GM21528 (cell line): ENCODE measurements around the gene TOR1B.
A peak's percentile ranks its signal among the peaks of the same experiment; 100 is the strongest.

Source experiments
- ATAC-seq: cut with Tn5 transposase; IDR thresholded peaks from one replicate; pipeline ENCODE4 v1.9.1; 2021; ENCODE audit warnings: mild to moderate bottlenecking, moderate library complexity; ENCODE audit not compliant: unreplicated experiment, low FRiP score

TOR1B gene

GRCh38 chr9:129811967-129812363 lies 9.0 kb downstream of the TOR1B start:
- no peak for ATAC-seq

- no peak for ATAC-seq
These were observed 9.4 kb downstream of the TOR1B start for GRCh38 chr9:129812385-129812784.

DNA sequence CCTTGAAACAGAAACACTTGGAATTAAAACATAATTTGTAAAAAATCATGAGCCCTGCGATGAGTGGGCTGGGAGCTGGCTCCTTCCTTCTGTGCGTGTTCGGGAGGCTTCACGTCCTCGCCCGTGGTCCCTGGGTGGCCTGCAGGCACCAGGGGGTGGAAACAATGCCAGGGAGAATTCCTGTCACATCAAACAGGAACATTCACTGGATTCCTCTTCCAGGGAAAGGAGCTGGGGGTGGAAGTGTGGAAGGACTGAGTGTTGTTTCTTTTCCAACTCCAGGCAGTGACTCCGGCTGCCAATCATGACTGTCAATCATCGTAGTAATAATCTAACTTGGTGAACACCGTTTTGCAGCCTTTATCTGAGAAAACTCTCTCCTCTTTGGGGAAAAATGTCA lies 10.7 kb downstream of the TOR1B start:
- ATAC-seq, result no peak

DNA sequence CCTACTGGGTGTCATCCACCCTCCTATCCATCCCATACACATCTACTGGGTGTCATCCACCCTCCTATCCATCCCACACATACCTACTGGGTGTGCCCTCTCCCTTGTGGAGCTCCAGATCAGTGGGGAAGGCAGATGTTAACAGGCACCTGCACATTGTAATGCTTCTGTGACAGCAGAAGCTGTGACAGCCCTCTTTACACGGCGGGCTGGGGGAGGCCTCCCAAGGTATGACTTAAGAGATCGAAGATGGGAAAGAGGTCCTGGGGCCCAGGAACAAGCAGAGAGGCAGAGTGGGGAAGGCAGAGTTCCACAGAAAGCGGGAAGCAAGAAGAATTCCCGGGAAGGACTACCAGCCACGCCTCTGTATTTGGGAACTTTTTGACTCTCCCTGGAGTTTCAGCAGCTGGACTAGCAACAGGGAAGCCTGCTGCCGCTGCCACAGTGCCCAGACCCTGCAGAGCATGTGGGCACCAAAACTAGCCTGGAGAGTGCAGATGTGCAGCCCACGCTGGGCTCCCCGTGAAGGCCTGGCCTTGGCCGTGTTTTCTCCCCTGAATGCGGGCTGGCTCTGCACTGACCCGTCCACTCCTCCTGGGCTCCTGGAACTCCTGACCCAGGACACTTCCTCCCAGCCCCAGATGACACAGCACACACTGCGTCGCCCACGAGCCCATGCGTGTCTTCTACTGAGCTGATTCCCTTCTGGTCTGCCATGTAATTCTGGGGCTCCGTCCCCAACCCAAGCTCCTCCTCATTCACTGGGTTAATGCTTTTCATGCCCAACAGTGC lies 11.6 kb downstream of the TOR1B start:
- no peak for ATAC-seq

GRCh38 chr9:129815278-129815677 lies 12.3 kb downstream of the TOR1B start:
- no peak for ATAC-seq

DNA sequence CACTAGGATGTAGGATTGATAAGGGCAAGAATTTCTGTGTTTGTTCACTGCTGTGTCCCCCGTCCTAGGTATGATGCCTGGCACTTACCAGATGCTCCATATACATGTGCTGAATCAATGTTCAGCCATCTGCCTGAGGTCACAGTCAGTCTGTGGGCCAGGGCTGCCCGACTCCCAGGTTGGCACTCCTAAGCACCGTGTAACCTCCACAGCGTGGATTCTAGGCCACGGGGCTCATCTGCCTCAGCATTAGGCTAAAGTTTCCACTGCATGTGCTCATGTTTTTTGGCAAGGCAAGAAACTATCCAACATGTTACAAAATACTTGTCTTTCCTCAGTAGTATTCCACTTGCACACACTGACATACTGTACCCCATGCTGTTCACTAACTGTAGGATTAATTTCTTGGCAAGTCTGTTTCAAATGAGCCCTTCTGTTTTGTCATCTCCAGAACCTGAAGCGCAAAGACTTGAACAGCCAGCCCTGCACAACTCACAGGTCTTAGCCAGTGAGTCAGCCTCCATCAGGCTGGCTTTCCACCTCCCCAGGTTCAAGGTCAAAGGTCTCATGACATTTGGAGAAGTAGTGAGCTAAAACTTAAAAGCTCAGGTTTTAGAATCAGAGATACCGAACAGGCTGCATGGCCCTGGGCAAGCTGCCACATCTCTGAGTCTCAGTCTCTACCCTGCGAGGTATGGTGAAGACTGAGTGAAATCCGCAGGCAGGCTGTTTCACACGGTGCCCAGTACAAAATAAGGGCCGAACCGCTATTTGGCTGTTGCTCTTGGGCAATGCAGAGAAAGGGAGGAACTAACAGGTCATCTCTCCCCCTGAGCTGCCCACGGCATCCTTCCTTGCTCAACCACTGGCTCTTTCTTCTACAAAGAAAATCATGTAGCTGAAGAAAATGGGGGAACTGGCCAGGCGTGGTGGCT lies 13.8 kb downstream of the TOR1B start:
- ATAC-seq, result no peak

GRCh38 chr9:129822898-129823541 lies 20.0 kb downstream of the TOR1B start:
- ATAC-seq, result no peak

- peak; percentile 16 for ATAC-seq
These were observed 20.6 kb downstream of the TOR1B start for GRCh38 chr9:129823542-129823934.

DNA sequence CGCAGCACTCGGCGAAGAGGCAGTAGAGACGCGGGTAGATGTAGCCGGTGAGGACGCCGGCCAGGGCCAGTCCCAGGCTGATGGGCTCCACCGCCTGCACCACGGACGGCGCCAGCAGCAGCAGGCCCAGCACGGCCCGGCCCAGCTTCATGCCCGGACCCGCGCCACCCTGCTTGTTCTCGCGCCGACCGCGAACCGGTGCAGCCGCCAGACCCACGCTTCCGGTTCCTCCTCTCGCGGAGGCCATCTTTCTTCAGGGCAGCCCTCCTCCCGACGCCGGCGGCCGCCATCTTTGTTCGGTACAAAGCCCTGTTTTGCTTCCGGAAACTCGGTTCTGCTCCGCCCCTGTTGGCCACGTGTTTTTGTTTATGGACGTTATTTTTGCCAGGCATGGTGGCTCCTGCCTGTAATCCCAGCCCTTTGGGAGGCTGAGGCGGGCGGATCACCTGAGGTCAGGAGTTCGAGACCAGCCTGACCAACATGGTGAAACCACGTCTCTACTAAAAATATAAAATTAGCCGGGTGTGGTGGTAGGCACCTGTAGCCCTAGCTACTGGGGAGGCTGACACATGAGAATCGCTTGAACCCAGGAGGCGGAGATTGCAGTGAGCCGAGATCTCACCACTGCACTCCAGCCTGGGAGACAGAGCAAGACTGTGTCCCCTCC lies 21.1 kb downstream of the TOR1B start, which contains the start of gene TOR1A:
TSS of gene TOR1A (minus strand) at position 202 of the 667 bp plus-strand sequence. CDS start at position 151, 51 bp downstream.
- peak; percentile 82 for ATAC-seq

GRCh38 chr9:129826344-129826743 lies 23.4 kb downstream of the TOR1B start:
- ATAC-seq, result no peak

DNA sequence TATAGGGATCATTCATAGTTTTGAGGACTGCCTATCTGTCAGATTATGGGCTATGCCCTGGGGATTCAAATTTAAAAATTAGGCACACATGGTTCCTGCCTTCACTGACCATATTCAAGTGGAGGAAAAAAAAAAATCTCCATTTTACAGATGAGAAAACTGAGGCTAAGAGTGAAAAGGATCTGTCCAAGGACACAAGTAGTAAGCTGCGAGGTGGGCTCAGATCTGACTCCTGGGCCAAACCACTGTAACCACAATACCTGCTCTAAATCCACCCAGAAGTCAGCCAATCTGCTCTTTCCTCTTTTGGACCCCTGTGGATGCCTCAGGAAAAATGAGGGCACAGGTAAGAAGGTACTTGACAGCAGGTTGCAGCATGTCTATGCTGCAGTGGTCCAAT lies 23.8 kb downstream of the TOR1B start:
- no peak for ATAC-seq

- no peak for ATAC-seq
These were observed 25.1 kb downstream of the TOR1B start for GRCh38 chr9:129828051-129828450.

GRCh38 chr9:129828969-129829368 lies 26.0 kb downstream of the TOR1B start:
- no peak for ATAC-seq

DNA sequence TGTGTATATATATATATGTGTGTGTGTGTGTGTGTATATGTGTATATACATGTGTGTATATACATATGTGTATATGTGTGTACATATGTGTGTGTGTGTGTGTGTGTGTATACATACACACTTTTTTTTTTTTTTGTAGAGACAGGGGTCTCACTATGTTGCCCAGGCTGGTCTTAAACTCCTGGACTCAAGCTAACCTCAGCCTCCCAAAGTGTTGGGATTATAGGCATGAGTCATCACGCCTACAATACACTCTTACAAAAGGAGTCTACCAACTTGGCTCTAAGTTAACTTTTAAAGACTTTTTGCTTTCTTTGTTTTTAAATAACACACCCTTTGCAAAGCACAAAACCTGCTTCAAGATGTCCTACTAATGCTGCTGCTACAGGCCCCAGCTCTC lies 30.0 kb downstream of the TOR1B start:
- ATAC-seq, result no peak

GRCh38 chr9:129834489-129835127 lies 31.6 kb downstream of the TOR1B start:
- ATAC-seq, result peak; percentile 23

- peak; percentile 88 for ATAC-seq
These were observed 32.3 kb downstream of the TOR1B start, which contains the start of the genes C9orf78 and USP20 for GRCh38 chr9:129835128-129835859. C9orf78 (minus strand) TSS chr9:129835275; CDS start chr9:129835221, 54 bp downstream. USP20 (plus strand) TSS chr9:129835458; CDS start chr9:129852556, 17,098 bp downstream.

DNA sequence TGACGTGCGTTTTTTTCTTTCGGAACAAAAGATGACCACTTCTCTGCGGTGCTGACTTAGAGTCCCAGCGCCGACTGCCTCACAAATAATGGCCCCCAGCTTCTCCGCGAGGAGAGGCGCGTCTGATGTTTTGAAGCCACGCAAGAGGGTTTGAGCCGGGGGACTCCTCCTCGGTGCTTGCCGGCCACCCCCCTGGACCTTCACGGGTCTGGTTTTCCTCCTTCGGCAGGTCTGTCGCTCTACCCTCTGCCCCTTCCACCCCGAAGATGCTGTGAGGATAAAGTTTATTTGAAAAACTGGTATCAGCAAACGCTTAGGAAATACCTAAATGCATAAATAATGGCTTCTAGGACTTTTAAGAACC lies 32.9 kb downstream of the TOR1B start:
- no peak for ATAC-seq

DNA sequence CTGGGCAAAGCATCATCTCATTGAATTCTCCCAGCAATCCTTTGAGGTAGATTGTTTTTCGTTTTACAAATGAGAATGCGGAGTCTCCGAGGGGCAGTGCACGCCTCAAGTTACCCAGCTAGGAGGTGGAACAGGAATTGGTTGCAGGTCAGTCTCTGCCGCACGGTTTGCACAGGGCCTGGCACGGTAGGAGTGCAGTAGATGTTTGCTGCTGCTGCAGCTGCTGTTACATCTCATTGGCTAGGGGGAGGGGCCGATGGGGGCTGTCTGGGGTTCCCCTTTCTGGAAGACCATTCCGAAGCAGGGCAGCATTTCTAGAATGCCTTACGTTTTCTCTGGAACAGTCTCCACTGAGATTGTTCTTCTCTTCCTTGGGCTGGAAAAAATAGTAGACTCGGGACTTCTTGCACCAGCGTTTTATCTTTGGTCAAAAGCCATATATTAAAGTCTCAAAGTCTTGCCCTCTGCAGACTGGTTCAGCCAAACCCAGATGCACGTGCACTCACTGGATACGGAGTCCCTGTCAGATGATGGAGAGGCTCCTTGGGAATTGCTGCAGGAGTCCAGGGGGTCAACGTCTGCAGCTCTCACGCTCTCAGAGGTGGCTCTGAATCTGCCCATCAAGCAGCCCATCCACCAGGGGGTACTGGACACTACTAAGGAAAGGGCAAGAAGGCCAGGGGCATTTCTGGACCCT lies 33.5 kb downstream of the TOR1B start:
- no peak for ATAC-seq
